Tongue (tissue), 2 donors: ENCODE data around the gene SEC16A. TPM values are rescaled to one million over a fixed set of nuclear protein-coding genes. Genes with fewer than 3 reads are reported as not detected.

Experiments used
- DNase-seq: peaks from one replicate; pipeline ENCODE4 v3.0.0-alpha.2; 2015
- total RNA-seq: library from RNA; depleted of rRNA; stranded (reverse); fragments of >200 nt; gene quantifications from one replicate; pipeline ENCODE4 v1.2.3, GENCODE V29; 2014

Gene SEC16A
- total RNA-seq, 1 donor from 2014 or later = 29.4 TPM

- no peak for DNase-seq
Measured at GRCh38 chr9:136463578-136463977, 19.3 kb downstream of the SEC16A start.

- DNase-seq = no peak
Measured at GRCh38 chr9:136462664-136463063, 20.2 kb downstream of the SEC16A start.

GRCh38 chr9:136460772-136461325, 22.0 kb downstream of the SEC16A start:
- DNase-seq = no peak

- DNase-seq = no peak
Measured at GRCh38 chr9:136459425-136459824, 23.4 kb downstream of the SEC16A start.

GRCh38 chr9:136457326-136457725, 25.5 kb downstream of the SEC16A start:
- DNase-seq = no peak

- DNase-seq = no peak
Measured at GRCh38 chr9:136456258-136456657, 26.6 kb downstream of the SEC16A start.

GRCh38 chr9:136455043-136456002, 27.5 kb downstream of the SEC16A start:
- DNase-seq = no peak

GRCh38 chr9:136454026-136454796, 28.6 kb downstream of the SEC16A start:
- DNase-seq = no peak

GRCh38 chr9:136453326-136453725, 29.5 kb downstream of the SEC16A start:
- DNase-seq = no peak

- DNase-seq = no peak
Measured at GRCh38 chr9:136451221-136451877, 31.5 kb downstream of the SEC16A start.

- DNase-seq = no peak
Measured at GRCh38 chr9:136448655-136449054, 34.2 kb downstream of the SEC16A start.

- DNase-seq = no peak
Measured at GRCh38 chr9:136447173-136447778, 35.6 kb downstream of the SEC16A start.

GRCh38 chr9:136445799-136446198, 37.0 kb downstream of the SEC16A start:
- no peak for DNase-seq

GRCh38 chr9:136444102-136444501, 38.7 kb downstream of the SEC16A start:
- DNase-seq = no peak

- DNase-seq = no peak
Measured at GRCh38 chr9:136443687-136444086, 39.2 kb downstream of the SEC16A start.

GRCh38 chr9:136443087-136443486, 39.8 kb downstream of the SEC16A start:
- no peak for DNase-seq

GRCh38 chr9:136442265-136442664, 40.6 kb downstream of the SEC16A start:
- no peak for DNase-seq

- DNase-seq = no peak
Measured at GRCh38 chr9:136441681-136442245, 41.1 kb downstream of the SEC16A start.

- no peak for DNase-seq
Measured at GRCh38 chr9:136441191-136441680, 41.6 kb downstream of the SEC16A start.

GRCh38 chr9:136439481-136440408, 43.1 kb downstream of the SEC16A start, which contains the start of gene INPP5E:
INPP5E (minus strand) TSS chr9:136439845; CDS start chr9:136439419, 426 bp downstream.
- DNase-seq = peak; percentile 81
